HepG2 (cell line): ENCODE data around the gene SYTL2. TPM values are rescaled to one million over a fixed set of nuclear protein-coding genes. Genes with fewer than 3 reads are reported as not detected.

ENCODE experiments used
- AGO2 ChIP-seq: fragments of 200-400 bp; formaldehyde crosslinking; optimal IDR thresholded peaks from 2 replicates; pipeline ENCODE3; 2017; ENCODE audit warnings: mild to moderate bottlenecking, low read depth, low read length, moderate library complexity
- AKNA ChIP-seq: sonication (generic); formaldehyde crosslinking; IDR thresholded peaks from 2 replicates; pipeline ENCODE4 v1.4.0; 2020; ENCODE audit warnings: missing genetic modification reagents, borderline replicate concordance
- E2F2 ChIP-seq: sonication (generic); formaldehyde crosslinking; IDR thresholded peaks from 2 replicates; pipeline ENCODE4 v1.4.0; 2020; ENCODE audit warnings: missing genetic modification reagents, borderline replicate concordance
- GATAD2A ChIP-seq: IDR thresholded peaks from 2 replicates; pipeline ENCODE4 v1.6.1; 2016
- GMEB1 ChIP-seq: sonication (generic); formaldehyde crosslinking; IDR thresholded peaks from 2 replicates; pipeline ENCODE4 v1.5.1; 2020; ENCODE audit warnings: missing genetic modification reagents, mild to moderate bottlenecking, borderline replicate concordance
- HCFC1 ChIP-seq: fragments of 150-350 bp; IDR thresholded peaks from 2 replicates; pipeline ENCODE4 v1.6.1; 2014; ENCODE audit warnings: low read depth, low read length
- HDAC1 ChIP-seq: sonication (generic); formaldehyde crosslinking; IDR thresholded peaks from 2 replicates; pipeline ENCODE4 v1.5.1; 2020; ENCODE audit warnings: mild to moderate bottlenecking, missing genetic modification reagents
- HOXA3 ChIP-seq: sonication (generic); formaldehyde crosslinking; IDR thresholded peaks from 2 replicates; pipeline ENCODE4 v1.5.0; 2020; ENCODE audit warnings: missing genetic modification reagents
- MYPOP ChIP-seq: sonication (generic); formaldehyde crosslinking; IDR thresholded peaks from 2 replicates; pipeline ENCODE4 v1.8.1; 2023; ENCODE audit warnings: mild to moderate bottlenecking, moderate library complexity, missing genetic modification reagents
- NFKB2 ChIP-seq: sonication (generic); formaldehyde crosslinking; IDR thresholded peaks from 2 replicates; pipeline ENCODE4 v1.4.0; 2020; ENCODE audit warnings: missing genetic modification reagents, borderline replicate concordance
- NRL ChIP-seq: sonication (generic); formaldehyde crosslinking; IDR thresholded peaks from 2 replicates; pipeline ENCODE4 v1.5.0; 2020; ENCODE audit warnings: missing genetic modification reagents, mild to moderate bottlenecking, moderate library complexity, borderline replicate concordance
- POLR2G ChIP-seq: fragments of 200-400 bp; formaldehyde crosslinking; IDR thresholded peaks from 2 replicates; pipeline ENCODE4 v1.6.1; 2018; ENCODE audit warnings: mild to moderate bottlenecking, low read depth, low read length, moderate library complexity
- PRMT3 ChIP-seq: sonication (generic); formaldehyde crosslinking; IDR thresholded peaks from 2 replicates; pipeline ENCODE4 v1.8.1; 2022; ENCODE audit warnings: low read depth, mild to moderate bottlenecking, moderate library complexity, missing genetic modification reagents, borderline replicate concordance
- SIN3A ChIP-seq: IDR thresholded peaks from 2 replicates; pipeline ENCODE4 v1.6.1; 2011; ENCODE audit warnings: low read depth, mild to moderate bottlenecking, control low read depth, low read length, borderline replicate concordance
- SKI ChIP-seq: fragments of 450-650 bp; IDR thresholded peaks from one replicate; pipeline ENCODE4 v1.6.1; 2018; ENCODE audit warnings: mild to moderate bottlenecking; ENCODE audit not compliant: partially characterized antibody
- ZC3H4 ChIP-seq: sonication (generic); formaldehyde crosslinking; IDR thresholded peaks from 2 replicates; pipeline ENCODE4 v1.4.0; 2020; ENCODE audit warnings: missing genetic modification reagents, borderline replicate concordance
- ZNF121 ChIP-seq: sonication (generic); formaldehyde crosslinking; IDR thresholded peaks from 2 replicates; pipeline ENCODE4 v1.5.0; 2020; ENCODE audit warnings: mild to moderate bottlenecking, missing genetic modification reagents
- ZNF333 ChIP-seq: sonication (generic); formaldehyde crosslinking; IDR thresholded peaks from 2 replicates; pipeline ENCODE4 v1.4.0; 2020; ENCODE audit warnings: mild to moderate bottlenecking, missing genetic modification reagents, borderline replicate concordance
- ZNF543 ChIP-seq: sonication (generic); formaldehyde crosslinking; IDR thresholded peaks from 2 replicates; pipeline ENCODE4 v1.4.0; 2020; ENCODE audit warnings: mild to moderate bottlenecking, missing genetic modification reagents
- polyA plus RNA-seq, 8 experiments: library from polyadenylated mRNA; depleted of rRNA in 3 of 8; stranded (reverse) in 7 of 8; unstranded in 1 of 8; fragments of >200 nt; fragmentation: Illumina TruSeq in 4 of 8; extraction: Trizol in 4 of 8; gene quantifications; 2 replicates each; pipeline versions ENCODE4 v1.2.1 to v1.2.3, GENCODE V29; 2011 to 2016; ENCODE audit warnings: low read depth in 4 of 8, missing spikeins in 1 of 8, mixed read lengths in 1 of 8; ENCODE audit not compliant: insufficient read depth in 1 of 8
- total RNA-seq, 5 experiments: library from RNA; depleted of rRNA; stranded (reverse); fragments of >200 nt; fragmentation: Illumina TruSeq; extraction: Trizol; gene quantifications; 2 replicates each; pipeline ENCODE4 v1.2.3, GENCODE V29; 2016; ENCODE audit warnings: low read depth in 1 of 5

SYTL2 gene
- total and polyA plus RNA-seq, 2 of the 13 experiments (the other 11 are each of a cell fraction or from before 2014, with no cell fraction given) = 0.77 to 0.90 TPM

GRCh38 chr11:85664615-85665481, 146.1 kb downstream of the SYTL2 start, which contains the start of gene CREBZF (continued):
- TF ChIP-seq SIN3A = peak; percentile 74; the same call in 1 of the 2 replicates
- TF ChIP-seq HOXA3 (CRISPR knock-in tag) = peak; percentile 83; the same call in 1 of the 2 replicates
- TF ChIP-seq ZNF543 = peak; percentile 81; the same call in 1 of the 2 replicates
- peak; percentile 26; the same call in 1 of the 2 replicates for TF ChIP-seq HCFC1
- no peak for TF ChIP-seq ZNF121 (CRISPR knock-in tag)
- peak; percentile 40; the same call in 1 of the 2 replicates for TF ChIP-seq GATAD2A (CRISPR knock-in tag)
- TF ChIP-seq PRMT3 = 0 out of 2 replicates have a peak, but pooled peaks have one; percentile 19
- peak; percentile 64; the same call in 1 of the 2 replicates for TF ChIP-seq ZNF333 (CRISPR knock-in tag)
- TF ChIP-seq ZC3H4 (CRISPR knock-in tag) = 0 out of 2 replicates have a peak, but pooled peaks have one; percentile 42
- peak; percentile 51; the same call in 1 of the 2 replicates for TF ChIP-seq MYPOP
- TF ChIP-seq NFKB2 (CRISPR knock-in tag) = peak; percentile 83; the same call in 1 of the 2 replicates
- peak; percentile 72 for TF ChIP-seq SKI
- TF ChIP-seq E2F2 (CRISPR knock-in tag) = 0 out of 2 replicates have a peak, but pooled peaks have one; percentile 77
- TF ChIP-seq POLR2G = peak; percentile 97
- peak; percentile 79 for TF ChIP-seq HDAC1 (CRISPR knock-in tag)
- TF ChIP-seq GMEB1 = peak; percentile 88
- TF ChIP-seq NRL (CRISPR knock-in tag) = peak; percentile 89
- peak; percentile 96 for TF ChIP-seq AGO2
- TF ChIP-seq AKNA (CRISPR knock-in tag) = 0 out of 2 replicates have a peak, but pooled peaks have one; percentile 24
